ENCODE data around the gene SHANK1. TPM values are rescaled to one million over a fixed set of nuclear protein-coding genes. Genes with fewer than 3 reads are reported as not detected.

The SHANK1 gene
- polyA plus RNA-seq, 4 donors, result under 0.01 to 1.4 (median 0.46) TPM; not detected in 1

DNA sequence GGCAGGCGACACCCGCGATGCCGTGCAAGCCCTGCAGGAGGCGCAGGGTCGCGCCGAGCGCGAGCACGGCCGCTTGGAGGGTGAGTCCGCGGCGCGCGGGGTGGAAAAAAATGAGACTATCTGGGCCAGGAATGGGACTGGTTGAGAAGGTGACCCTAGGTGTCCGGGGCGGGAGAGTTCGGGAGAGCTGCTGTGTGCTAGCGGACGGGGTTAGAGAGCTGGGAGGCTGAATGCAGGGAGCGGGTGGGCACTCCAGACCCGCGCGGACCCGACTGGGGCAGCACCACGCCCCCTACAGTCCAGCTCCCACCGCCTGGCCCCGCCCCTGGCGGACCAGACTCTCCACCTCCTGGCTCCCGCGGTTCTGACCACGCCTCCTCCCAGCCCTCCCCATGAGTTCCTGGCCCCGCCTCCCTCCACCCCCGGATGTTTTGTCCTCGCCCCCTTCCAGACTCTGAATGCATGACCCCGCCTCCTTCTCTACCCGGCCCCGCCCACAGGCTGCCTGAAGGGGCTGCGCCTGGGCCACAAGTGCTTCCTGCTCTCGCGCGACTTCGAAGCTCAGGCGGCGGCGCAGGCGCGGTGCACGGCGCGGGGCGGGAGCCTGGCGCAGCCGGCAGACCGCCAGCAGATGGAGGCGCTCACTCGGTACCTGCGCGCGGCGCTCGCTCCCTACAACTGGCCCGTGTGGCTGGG, 5.1 kb upstream of the SHANK1 start:
- FAIRE-seq (no peak), DNase-seq (peak; percentile 85 to 99)
- Histone ChIP-seq H3K27ac (ENCODE audit: low read depth in 1 of 3, low read length in 2 of 3) (peak overlapping the region in 2 of 3 donors; percentile 55 to 60), H3K4me1 (ENCODE audit: control insufficient read depth in 3 of 3, insufficient read depth in 2 of 3, low read depth in 1 of 3, low read length in 2 of 3) (peaks cover 0 to 5% (median 2%) of the 10 kb centered on the region in 3 donors), H3K27me3 (ENCODE audit: control insufficient read depth in 3 of 3, insufficient read depth in 3 of 3, low read length in 3 of 3) (peaks cover 13 to 49% (median 16%) of the 10 kb centered on the region in 3 donors), H3K36me3 (ENCODE audit: control insufficient read depth in 3 of 3, insufficient read depth in 2 of 3, low read depth in 1 of 3, low read length in 3 of 3) (no peaks in the 10 kb centered on the region), H3K9me3 (ENCODE audit: control insufficient read depth in 2 of 2, insufficient read depth in 1 of 2, low read depth in 1 of 2, low read length in 1 of 2) (no peaks in the 10 kb centered on the region), H3K4me3 (ENCODE audit: low read depth in 1 of 3, low read length in 3 of 3) (peak overlapping the region; percentile 32 to 53 (median 41))
- 1 to 4% (median 2%) methylated on average over 31 to 65 of the region's 65 CpGs for WGBS, 3 donors

GRCh38 chr19:50723735-50724521, 4.3 kb upstream of the SHANK1 start:
- H3K36me3 ChIP-seq (ENCODE audit: control insufficient read depth in 3 of 3, insufficient read depth in 2 of 3, low read depth in 1 of 3, low read length in 3 of 3), result no peaks in the 10 kb centered on the region
- no peak for FAIRE-seq
- no peaks in the 10 kb centered on the region for H3K9me3 ChIP-seq (ENCODE audit: control insufficient read depth in 2 of 2, insufficient read depth in 1 of 2, low read depth in 1 of 2, low read length in 1 of 2)
- 5 to 10% (median 8%) methylated on average over 30 to 31 of the region's 31 CpGs for WGBS, 3 donors
- DNase-seq, result no peak
- H3K27me3 ChIP-seq (ENCODE audit: control insufficient read depth in 3 of 3, insufficient read depth in 3 of 3, low read length in 3 of 3), result peaks cover 13 to 50% (median 16%) of the 10 kb centered on the region in 3 donors
- H3K4me3 ChIP-seq (ENCODE audit: low read depth in 1 of 3, low read length in 3 of 3), result peak overlapping the region in 2 of 3 donors; percentile 41 to 53
- H3K4me1 ChIP-seq (ENCODE audit: control insufficient read depth in 3 of 3, insufficient read depth in 2 of 3, low read depth in 1 of 3, low read length in 2 of 3), result peaks cover 0 to 5% (median 2%) of the 10 kb centered on the region in 3 donors
- peak overlapping the region in 2 of 3 donors; percentile 33 to 80 for H3K27ac ChIP-seq (ENCODE audit: low read depth in 1 of 3, low read length in 2 of 3)

DNA sequence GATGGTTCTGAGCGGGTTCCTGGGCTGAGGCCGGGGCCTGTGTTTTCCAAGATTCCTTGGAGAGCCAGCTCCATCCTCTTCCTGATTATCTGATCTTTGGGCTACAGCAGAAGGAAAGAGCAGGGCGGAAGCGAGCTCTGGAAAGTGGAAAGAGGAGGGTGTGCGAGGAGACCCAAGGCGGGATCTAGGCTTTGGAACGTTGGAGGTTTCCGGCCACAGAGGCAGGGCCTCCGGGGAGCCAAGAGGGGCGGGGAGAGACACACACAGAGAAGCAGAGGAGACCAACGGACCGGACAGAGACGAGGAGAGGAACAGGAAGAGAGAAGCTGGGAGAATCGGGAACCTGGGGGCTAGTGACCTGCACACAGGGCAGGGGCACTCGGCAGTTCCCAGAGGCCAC, 3.5 kb upstream of the SHANK1 start, which contains the start of gene CLEC11A:
CLEC11A (plus strand) TSS at position 296 of the 400 bp plus-strand sequence. CDS start 162 bp downstream, outside the sequence.
- peaks cover 11 to 52% (median 13%) of the 10 kb centered on the region in 3 donors for H3K27me3 ChIP-seq (ENCODE audit: control insufficient read depth in 3 of 3, insufficient read depth in 3 of 3, low read length in 3 of 3)

DNA sequence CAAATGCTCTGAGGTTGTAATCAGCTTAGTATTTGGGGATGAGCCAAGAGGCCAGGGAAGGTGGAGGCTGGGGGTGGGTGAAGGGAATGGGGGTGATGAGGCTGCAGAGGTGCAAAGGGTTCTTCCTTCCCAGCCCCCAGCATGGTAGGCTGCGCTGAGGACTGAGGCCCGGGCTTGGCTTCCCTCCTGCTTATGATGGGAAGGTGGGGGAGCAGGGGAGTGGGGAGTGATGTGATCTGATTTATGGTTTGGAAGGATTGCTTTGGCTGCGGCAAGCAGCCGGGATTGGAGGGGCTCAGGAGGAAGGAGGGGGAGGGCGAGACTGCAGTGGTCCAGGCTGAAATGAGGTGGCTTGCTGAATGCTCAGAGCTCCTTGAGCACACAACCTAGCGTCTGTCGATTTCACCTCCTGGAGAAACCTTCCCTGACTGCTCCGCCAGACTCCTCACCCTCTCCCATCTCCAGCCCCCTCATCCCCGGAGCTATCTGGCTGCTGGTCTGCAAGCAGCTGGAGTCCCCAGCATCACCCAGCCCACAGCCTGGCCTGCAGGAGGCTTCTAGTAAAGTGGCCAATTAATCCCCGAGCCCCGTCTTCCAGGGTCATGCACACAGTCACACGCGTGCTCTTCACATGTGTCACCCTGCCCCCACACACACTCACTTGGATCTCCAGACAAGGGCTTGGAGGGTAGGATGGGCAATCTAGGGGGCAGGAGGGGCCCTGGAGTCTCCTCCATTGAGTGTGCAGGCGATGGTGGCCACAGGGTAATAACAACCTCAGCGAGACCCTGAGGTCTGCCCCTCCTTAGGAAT, 2.8 kb upstream of the SHANK1 start:
- no peak for DNase-seq
- H3K36me3 ChIP-seq (ENCODE audit: control insufficient read depth in 3 of 3, insufficient read depth in 2 of 3, low read depth in 1 of 3, low read length in 3 of 3), result no peaks in the 10 kb centered on the region
- H3K27ac ChIP-seq (ENCODE audit: low read depth in 1 of 3, low read length in 2 of 3), result peak overlapping the region in 2 of 3 donors; percentile 71 to 80
- FAIRE-seq, result no peak
- peak overlapping the region in 1 of 3 donors; percentile 18 for H3K4me3 ChIP-seq (ENCODE audit: low read depth in 1 of 3, low read length in 3 of 3)
- peaks cover 0 to 5% (median 2%) of the 10 kb centered on the region in 3 donors for H3K4me1 ChIP-seq (ENCODE audit: control insufficient read depth in 3 of 3, insufficient read depth in 2 of 3, low read depth in 1 of 3, low read length in 2 of 3)
- no peaks in the 10 kb centered on the region for H3K9me3 ChIP-seq (ENCODE audit: control insufficient read depth in 2 of 2, insufficient read depth in 1 of 2, low read depth in 1 of 2, low read length in 1 of 2)
- WGBS, 3 donors, result 33 to 41% (median 39%) methylated on average over 11 to 15 of the region's 15 CpGs
- H3K27me3 ChIP-seq (ENCODE audit: control insufficient read depth in 3 of 3, insufficient read depth in 3 of 3, low read length in 3 of 3), result peaks cover 13 to 58% (median 15%) of the 10 kb centered on the region in 3 donors

More for the DNA sequence above, 3.5 kb upstream of the SHANK1 start, which contains the start of gene CLEC11A:
- H3K4me3 ChIP-seq (ENCODE audit: low read depth in 1 of 3, low read length in 3 of 3), result peak within 1 kb of the TSS in 2 of 3 donors; percentile 41 to 53
- H3K4me1 ChIP-seq (ENCODE audit: control insufficient read depth in 3 of 3, insufficient read depth in 2 of 3, low read depth in 1 of 3, low read length in 2 of 3), result peaks cover 0 to 5% (median 2%) of the 10 kb centered on the region in 3 donors
- FAIRE-seq, result no peak
- no peaks in the 10 kb centered on the region for H3K36me3 ChIP-seq (ENCODE audit: control insufficient read depth in 3 of 3, insufficient read depth in 2 of 3, low read depth in 1 of 3, low read length in 3 of 3)
- peak in 1 of 2 donors; percentile 32 for DNase-seq
- peak within 1 kb of the TSS in 2 of 3 donors; percentile 71 to 80 for H3K27ac ChIP-seq (ENCODE audit: low read depth in 1 of 3, low read length in 2 of 3)
- no peaks in the 10 kb centered on the region for H3K9me3 ChIP-seq (ENCODE audit: control insufficient read depth in 2 of 2, insufficient read depth in 1 of 2, low read depth in 1 of 2, low read length in 1 of 2)
- WGBS, 3 donors, result 12 to 22% (median 18%) methylated on average over 15 of the region's 15 CpGs

DNA sequence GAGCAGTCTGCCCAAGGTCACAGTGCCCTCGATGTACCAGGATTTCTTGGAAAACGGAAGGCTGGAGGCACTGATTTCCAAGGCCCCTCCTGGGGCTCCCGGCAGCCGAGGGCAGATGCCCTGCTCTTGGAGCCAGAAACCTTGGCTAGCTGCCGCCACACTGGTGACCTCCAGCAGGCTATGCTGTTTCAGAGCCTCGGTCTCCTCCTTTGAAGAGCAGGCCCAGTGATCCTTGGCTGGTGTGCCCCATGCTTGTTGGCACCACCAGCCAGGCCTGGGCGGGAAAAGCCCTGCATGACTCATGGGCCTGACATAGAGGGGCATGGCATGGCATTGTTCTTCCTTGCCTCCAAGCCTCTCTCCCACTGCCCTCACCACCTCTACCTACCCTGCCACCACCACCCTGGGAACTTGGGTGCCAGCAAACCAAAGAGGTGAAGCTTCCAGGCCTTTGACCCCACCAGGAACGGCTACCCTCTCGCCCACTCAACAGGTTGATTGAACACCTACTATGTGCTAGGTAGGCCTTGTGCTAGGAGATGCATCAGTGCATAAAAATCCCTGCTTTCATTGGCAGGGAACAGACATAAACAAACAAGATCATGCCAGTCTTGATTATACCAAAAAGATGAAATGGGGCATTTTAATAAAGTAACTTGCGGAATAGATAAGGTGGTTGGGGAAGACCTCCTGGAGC, 2.0 kb upstream of the SHANK1 start:
- FAIRE-seq (no peak), DNase-seq (no peak)
- no peaks in the 10 kb centered on the region for H3K9me3 ChIP-seq (ENCODE audit: control insufficient read depth in 2 of 2, insufficient read depth in 1 of 2, low read depth in 1 of 2, low read length in 1 of 2)
- H3K4me3 ChIP-seq (ENCODE audit: low read depth in 1 of 3, low read length in 3 of 3), result no peak overlapping the region
- no peaks in the 10 kb centered on the region for H3K36me3 ChIP-seq (ENCODE audit: control insufficient read depth in 3 of 3, insufficient read depth in 2 of 3, low read depth in 1 of 3, low read length in 3 of 3)
- H3K27me3 ChIP-seq (ENCODE audit: control insufficient read depth in 3 of 3, insufficient read depth in 3 of 3, low read length in 3 of 3), result peaks cover 10 to 64% (median 11%) of the 10 kb centered on the region in 3 donors
- H3K4me1 ChIP-seq (ENCODE audit: control insufficient read depth in 3 of 3, insufficient read depth in 2 of 3, low read depth in 1 of 3, low read length in 2 of 3), result peaks cover 0 to 5% (median 2%) of the 10 kb centered on the region in 3 donors
- H3K27ac ChIP-seq (ENCODE audit: low read depth in 1 of 3, low read length in 2 of 3), result no peak overlapping the region
- 52 to 72% (median 63%) methylated on average over 10 of the region's 10 CpGs for WGBS, 3 donors

DNA sequence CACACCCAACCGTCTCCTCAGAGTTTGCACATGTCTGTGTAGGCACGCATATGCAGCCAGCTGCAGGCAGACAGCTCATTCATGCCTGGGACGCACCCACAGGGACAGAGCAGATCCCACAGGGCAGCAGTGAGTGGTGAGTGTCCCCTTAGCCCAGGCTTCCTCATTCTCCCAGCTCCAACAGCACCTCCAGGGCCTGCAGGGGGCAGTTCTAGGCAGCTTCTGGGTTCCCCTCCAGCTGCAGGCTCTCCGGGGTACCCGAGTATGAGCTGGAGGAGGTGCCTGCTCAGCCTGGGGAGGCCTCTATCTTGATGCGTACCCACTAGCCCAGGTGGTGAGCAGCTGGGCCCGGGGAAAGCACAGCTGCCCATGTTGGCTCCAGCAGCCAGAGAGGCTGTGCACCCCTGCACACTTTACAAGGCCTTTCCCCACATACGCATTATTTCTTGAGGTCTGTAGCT, 1.3 kb upstream of the SHANK1 start:
- WGBS, 3 donors, result 19 to 42% (median 30%) methylated on average over 8 of the region's 8 CpGs
- Histone ChIP-seq H3K9me3 (ENCODE audit: control insufficient read depth in 2 of 2, insufficient read depth in 1 of 2, low read depth in 1 of 2, low read length in 1 of 2) (no peaks in the 10 kb centered on the region), H3K27me3 (ENCODE audit: control insufficient read depth in 3 of 3, insufficient read depth in 3 of 3, low read length in 3 of 3) (peaks cover 9 to 64% (median 11%) of the 10 kb centered on the region in 3 donors), H3K4me1 (ENCODE audit: control insufficient read depth in 3 of 3, insufficient read depth in 2 of 3, low read depth in 1 of 3, low read length in 2 of 3) (peaks cover 0 to 5% (median 2%) of the 10 kb centered on the region in 3 donors), H3K36me3 (ENCODE audit: control insufficient read depth in 3 of 3, insufficient read depth in 2 of 3, low read depth in 1 of 3, low read length in 3 of 3) (no peaks in the 10 kb centered on the region), H3K4me3 (ENCODE audit: low read depth in 1 of 3, low read length in 3 of 3) (no peak overlapping the region), H3K27ac (ENCODE audit: low read depth in 1 of 3, low read length in 2 of 3) (no peak overlapping the region)
- DNase-seq (no peak), FAIRE-seq (no peak)

GRCh38 chr19:50720181-50720920, 749 bp upstream of the SHANK1 start:
- H3K4me3 ChIP-seq (ENCODE audit: low read depth in 1 of 3, low read length in 3 of 3), result no peak overlapping the region
- no peak for FAIRE-seq
- no peaks in the 10 kb centered on the region for H3K36me3 ChIP-seq (ENCODE audit: control insufficient read depth in 3 of 3, insufficient read depth in 2 of 3, low read depth in 1 of 3, low read length in 3 of 3)
- WGBS, 3 donors, result 45 to 55% (median 53%) methylated on average over 21 of the region's 21 CpGs
- H3K9me3 ChIP-seq (ENCODE audit: control insufficient read depth in 2 of 2, insufficient read depth in 1 of 2, low read depth in 1 of 2, low read length in 1 of 2), result no peaks in the 10 kb centered on the region
- peaks cover 0 to 2% (median 2%) of the 10 kb centered on the region in 3 donors for H3K4me1 ChIP-seq (ENCODE audit: control insufficient read depth in 3 of 3, insufficient read depth in 2 of 3, low read depth in 1 of 3, low read length in 2 of 3)
- peaks cover 9 to 58% (median 11%) of the 10 kb centered on the region in 3 donors for H3K27me3 ChIP-seq (ENCODE audit: control insufficient read depth in 3 of 3, insufficient read depth in 3 of 3, low read length in 3 of 3)
- no peak overlapping the region for H3K27ac ChIP-seq (ENCODE audit: low read depth in 1 of 3, low read length in 2 of 3)
- no peak for DNase-seq

All from small intestine (tissue), 7 donors.